ENCODE results near the gene PRDM15.

PRDM15 gene

DNA sequence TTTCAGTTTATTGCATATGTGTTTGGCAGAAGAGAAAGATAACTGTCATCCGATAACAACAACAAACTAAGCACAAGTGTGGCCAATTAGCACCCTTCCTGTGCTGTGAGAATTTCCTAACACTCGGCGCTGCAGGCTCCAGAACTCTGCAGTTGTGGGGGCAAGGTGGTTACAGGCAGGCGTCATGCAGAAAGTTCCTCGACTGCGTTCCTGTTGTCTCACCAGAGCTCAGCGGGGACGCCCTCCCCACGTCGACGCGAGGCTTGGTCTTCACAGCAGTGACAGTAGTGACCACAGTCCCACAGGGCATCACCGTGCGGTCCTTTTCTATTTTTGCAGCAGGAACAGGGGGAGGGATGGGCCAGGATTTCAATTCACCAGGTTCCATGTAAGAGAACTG, 27.6 kb upstream of the PRDM15 start:
- no peak for DNase-seq

DNA sequence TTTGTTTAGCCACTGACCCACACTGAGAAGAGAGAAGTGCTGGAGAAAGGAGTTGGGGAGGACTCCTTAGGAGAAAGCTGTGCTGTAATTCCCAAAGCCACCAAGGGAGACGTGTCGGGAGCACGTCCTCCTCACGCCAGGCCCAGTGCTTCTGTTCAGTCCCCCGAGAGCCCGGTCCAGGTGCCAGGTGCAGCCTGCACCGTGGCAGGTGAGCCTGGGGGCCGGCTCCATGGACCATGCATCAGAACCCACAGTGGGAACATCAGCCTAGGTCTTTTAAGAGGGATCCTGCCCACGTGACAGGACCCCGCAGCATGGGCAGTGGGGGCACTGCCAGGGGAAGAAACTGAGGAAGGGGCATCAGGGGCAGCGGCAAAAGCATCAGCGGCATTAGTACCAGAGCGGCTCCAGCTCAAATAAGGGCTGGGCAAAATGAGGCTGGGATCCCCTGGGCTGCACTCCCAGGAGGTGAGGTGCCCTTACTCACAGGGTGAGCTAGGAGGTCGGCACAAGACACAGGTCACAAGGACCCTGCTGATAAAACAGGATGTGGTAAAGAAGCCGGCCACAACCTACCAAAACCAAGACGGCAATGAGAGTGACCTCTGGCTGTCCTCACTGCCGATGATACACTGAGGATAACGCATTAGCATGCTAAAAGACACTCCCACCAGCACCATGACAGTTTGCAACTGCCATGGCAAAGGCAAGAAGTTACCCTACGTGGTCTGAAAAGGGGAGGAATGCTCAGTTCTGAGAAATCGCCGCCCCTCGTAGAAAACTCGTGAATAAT, 24.6 kb upstream of the PRDM15 start:
- peak; percentile 79 for DNase-seq

DNA sequence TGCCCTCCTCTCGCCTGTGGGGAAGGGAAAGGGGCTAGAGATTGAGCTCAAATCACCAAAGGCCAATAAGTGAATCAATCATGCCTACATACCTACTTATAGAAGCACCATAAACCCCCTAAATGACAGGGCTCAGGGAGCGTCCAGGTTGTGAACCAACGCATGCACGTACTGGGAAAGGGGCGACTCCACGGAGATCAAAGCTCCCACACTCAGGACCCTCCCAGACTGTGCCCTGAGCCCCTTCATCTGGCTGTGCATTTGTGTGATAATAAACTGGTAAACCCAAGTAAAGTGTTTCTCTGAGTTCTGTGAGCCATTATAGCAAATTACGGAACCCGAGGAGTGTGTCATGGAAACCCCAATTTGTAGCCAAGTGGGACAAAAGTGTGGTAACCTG, 23.8 kb upstream of the PRDM15 start:
- DNase-seq = no peak

- DNase-seq = no peak
These were observed 22.6 kb upstream of the PRDM15 start for GRCh38 chr21:41901782-41902181.

- no peak for DNase-seq
These were observed 22.0 kb upstream of the PRDM15 start for GRCh38 chr21:41901099-41901498.

GRCh38 chr21:41900401-41900800, 21.3 kb upstream of the PRDM15 start:
- no peak for DNase-seq

DNA sequence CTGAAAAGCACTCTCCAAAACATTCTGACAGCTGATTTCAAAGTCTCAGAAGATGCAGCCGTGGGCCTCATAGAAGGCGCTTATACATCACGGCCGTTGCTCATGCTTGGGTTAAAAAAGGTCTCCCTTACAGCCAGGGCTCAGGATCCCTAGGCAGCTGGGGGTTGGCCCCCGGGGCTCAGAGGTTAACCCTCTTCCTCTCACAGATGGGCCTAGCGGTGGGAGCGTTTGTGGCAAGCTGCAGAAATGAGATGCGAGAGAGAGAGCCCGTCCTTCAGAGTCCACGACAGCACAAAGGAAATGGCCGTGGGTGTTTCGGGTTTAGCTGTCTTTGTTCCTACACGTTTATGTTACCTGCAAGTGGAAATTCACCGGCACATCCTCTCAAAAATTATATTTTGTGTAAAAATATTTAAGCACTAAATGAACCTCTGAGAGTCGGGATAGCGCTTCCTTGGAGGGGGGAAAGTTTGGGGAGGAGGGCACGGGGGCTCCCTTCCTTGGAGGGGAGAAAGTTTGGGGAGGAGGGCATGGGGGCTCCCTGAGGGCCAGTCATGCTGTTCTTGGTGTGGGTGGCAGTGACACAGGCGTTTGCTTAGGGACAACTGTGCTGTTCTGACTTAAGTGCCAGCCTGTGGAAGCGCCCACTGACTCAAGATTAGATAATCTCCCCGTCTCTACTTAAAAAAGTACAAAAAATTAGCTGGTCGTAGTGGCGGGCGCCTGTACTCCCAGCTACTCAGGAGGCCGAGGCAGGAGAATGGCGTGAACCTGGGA, 20.5 kb upstream of the PRDM15 start:
- DNase-seq = no peak

DNA sequence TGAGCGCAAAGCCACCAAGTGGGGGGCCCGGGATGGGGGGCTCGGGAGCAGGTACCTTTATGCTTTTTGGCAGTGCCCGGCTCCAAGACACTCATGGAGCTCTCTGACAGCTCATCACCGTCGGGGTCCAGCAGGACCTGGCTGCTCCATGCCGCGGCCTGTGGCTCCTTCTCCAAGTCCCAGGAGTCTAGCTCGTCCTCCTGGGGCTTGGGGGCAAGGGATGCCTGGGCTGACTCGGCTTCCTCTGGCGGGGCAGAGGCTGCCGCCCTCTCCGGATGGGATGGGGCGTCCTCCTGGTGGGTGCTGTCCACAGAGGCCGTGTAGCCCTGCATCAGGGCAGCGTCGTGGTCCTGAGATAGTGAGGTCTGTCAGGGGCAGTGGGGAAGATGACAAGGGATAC, 19.9 kb upstream of the PRDM15 start:
- DNase-seq = no peak

DNA sequence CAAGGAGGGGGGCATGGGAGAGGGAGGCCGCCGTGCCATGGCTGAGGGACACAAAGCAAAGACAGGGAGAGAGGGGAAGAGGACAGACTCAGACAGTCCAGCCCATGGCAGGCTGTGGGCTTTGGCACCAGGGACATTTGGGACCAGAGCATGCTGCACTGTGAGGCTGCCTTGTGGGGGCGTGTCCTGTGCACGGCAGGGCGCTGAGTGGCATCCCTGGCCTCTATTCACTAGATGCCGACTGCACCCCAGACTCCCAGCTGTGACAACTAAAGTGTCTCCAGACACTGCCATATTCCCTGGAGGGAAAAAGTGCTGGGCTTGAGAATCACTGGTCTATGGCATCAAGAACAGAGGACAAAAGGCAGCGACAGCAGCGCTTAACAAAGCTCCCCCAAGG, 18.6 kb upstream of the PRDM15 start:
- no peak for DNase-seq

GRCh38 chr21:41897047-41897669, 18.0 kb upstream of the PRDM15 start:
- no peak for DNase-seq

GRCh38 chr21:41895643-41896493, 16.7 kb upstream of the PRDM15 start:
- DNase-seq = peak; percentile 54

GRCh38 chr21:41894922-41895557, 15.9 kb upstream of the PRDM15 start:
- DNase-seq = peak; percentile 92

DNA sequence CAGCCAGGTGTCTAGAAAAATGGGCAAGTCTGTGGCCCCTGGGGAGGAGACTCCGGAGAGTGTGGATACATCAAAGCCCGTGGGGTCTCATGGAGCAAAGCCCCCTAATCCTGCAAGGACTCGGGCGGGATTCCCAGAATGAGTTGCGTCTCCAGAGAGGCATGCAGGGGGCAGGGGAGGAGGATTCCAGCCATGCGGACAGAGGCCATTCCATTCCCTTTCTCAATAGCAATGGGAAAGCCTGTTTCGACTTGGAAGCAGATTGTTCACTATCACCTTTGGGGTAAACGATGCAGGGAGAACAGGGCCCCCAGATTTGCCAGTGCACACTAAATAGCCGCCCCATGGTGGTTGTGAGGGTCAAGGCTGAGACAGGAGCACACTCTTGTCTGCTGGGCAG, 15.4 kb upstream of the PRDM15 start:
- no peak for DNase-seq

DNA sequence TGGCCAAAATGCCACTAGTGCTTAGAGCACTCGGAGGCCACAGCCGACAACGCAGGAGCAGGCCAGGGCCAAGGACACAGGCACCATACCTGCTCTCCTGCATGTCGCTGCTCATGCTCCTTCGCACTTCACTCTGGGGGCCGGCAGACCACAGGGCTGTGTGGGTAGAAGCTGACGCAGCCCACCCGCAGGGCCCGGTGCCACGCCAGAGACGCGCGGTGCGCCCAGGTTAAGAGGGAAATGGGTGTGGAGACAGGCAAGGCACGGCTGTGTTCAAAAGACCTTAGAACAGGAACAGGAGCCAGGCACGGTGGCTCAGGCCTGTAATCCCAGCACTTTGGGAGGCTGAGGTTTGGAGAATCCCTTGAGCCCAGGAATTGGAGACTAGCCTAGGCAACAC, 13.6 kb upstream of the PRDM15 start:
- no peak for DNase-seq

- DNase-seq = no peak
These were observed 12.0 kb upstream of the PRDM15 start for GRCh38 chr21:41891132-41891531.

GRCh38 chr21:41890355-41890754, 11.2 kb upstream of the PRDM15 start:
- DNase-seq = no peak

GRCh38 chr21:41888749-41889376, 9.7 kb upstream of the PRDM15 start:
- no peak for DNase-seq

DNA sequence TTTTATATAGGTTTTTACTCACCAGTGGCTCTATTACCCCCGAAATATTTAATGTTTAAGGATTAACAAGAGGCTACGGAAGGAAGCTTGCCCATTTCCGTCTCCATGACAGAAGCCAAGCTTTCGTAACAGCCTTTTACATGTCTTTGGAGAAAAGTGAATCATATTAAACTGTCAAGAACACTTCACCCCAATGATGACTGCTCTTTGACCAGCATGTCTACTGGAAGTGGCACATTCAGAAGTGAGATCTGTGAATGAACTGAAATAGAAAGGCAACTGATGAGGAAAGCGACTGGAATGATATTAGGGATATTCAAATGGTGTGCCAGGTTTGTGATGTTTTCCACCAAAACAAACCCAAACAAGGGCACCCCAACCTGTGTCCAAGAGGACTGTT, 8.5 kb upstream of the PRDM15 start:
- no peak for DNase-seq

GRCh38 chr21:41886328-41886727, 7.2 kb upstream of the PRDM15 start:
- no peak for DNase-seq

- DNase-seq = no peak
These were observed 6.3 kb upstream of the PRDM15 start for GRCh38 chr21:41885341-41886024.

DNA sequence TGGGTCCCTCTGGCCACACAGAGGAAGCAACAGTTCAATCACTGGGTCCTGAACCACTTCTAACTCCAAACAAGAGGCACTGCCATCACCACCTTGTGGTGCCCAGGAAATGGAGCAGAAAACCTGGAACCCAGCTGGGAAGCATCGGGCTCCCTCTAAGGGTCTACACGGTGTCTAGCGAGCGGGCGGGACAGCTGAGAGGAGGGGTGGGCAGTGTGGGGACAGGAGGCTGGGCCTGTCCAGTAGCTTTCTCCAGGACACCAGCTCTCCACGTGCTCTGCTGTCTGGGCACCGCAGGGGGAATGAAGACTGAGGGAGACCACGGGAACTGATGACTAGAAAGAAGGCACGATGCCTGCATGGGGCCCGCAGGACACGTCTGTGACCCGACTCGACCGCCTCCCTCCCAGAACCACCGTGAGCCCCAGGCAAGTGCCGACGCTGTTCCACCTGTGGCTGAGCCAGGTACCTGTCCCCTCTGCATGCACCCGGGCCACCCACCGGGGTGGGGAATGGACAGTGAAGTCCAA, 5.4 kb upstream of the PRDM15 start:
- DNase-seq = no peak
